ENCODE results near the gene PDGFRA. TPM values are rescaled to one million over a fixed set of nuclear protein-coding genes. Genes with fewer than 3 reads are reported as not detected.

The PDGFRA gene
- total and polyA plus RNA-seq, 8 donors = 8.2 to 371 (median 52.4) TPM

Other genes with a start within 250 kb of the PDGFRA start
- 100 to 1,000 TPM in 1 of 5 donors, 10 to 100 TPM in 4; 15.8 to 128 (median 31.3) TPM for gene CHIC2, start 164.7 kb upstream of the PDGFRA start, total RNA-seq
- 10 to 100 TPM in 2 of 3 donors, 1 to 10 TPM in 1; 9.8 to 29.3 (median 17.1) TPM for gene CHIC2, start 164.7 kb upstream of the PDGFRA start, polyA plus RNA-seq
- gene GSX2, start 129.1 kb upstream of the PDGFRA start, total RNA-seq = not detected
- not detected for gene GSX2, start 129.1 kb upstream of the PDGFRA start, polyA plus RNA-seq

Data from stomach (tissue), 8 donors.